K562 (cell line): Measurements from ENCODE around the gene FGR. TPM values are rescaled to one million over a fixed set of nuclear protein-coding genes. Genes with fewer than 3 reads are reported as not detected.

ENCODE experiments used
- GABPA ChIP-seq: fragments of 200-800 bp; sonication (Bioruptor generic); conservative IDR thresholded peaks from 2 replicates; pipeline ENCODE4 v1.6.1; 2016; ENCODE audit warnings: low read depth, missing genetic modification characterization, missing compliant biosample characterization
- GTF2A2 ChIP-seq: IDR thresholded peaks from 2 replicates; pipeline ENCODE4 v1.6.1; 2016; ENCODE audit warnings: mild to moderate bottlenecking, missing genetic modification characterization, missing compliant biosample characterization
- HMGN3 ChIP-seq: IDR thresholded peaks from 2 replicates; pipeline ENCODE4 v1.6.1; 2011; ENCODE audit warnings: borderline replicate concordance, low read depth, mild to moderate bottlenecking, mixed read lengths, low read length; ENCODE audit not compliant: insufficient read length; ENCODE audit errors: extremely low read depth
- MED1 ChIP-seq: sonication (generic); formaldehyde crosslinking; IDR thresholded peaks from 2 replicates; pipeline ENCODE4 v1.8.1; 2023; ENCODE audit warnings: missing genetic modification reagents, borderline replicate concordance
- MYNN ChIP-seq, 2 experiments: sonication (generic); formaldehyde crosslinking in 1 of 2; IDR thresholded peaks; 2 replicates each; pipeline versions ENCODE4 v1.5.0 to v1.6.1; 2016 to 2020; ENCODE audit warnings: antibody characterized with exemption in 1 of 2, missing genetic modification reagents in 1 of 2
- PCBP1 ChIP-seq: fragments of 200-400 bp; formaldehyde crosslinking; IDR thresholded peaks from 2 replicates; pipeline ENCODE4 v1.6.1; 2018; ENCODE audit warnings: mild to moderate bottlenecking, low read depth, low read length; ENCODE audit not compliant: poor library complexity, severe bottlenecking
- POLR2G ChIP-seq: fragments of 200-400 bp; formaldehyde crosslinking; IDR thresholded peaks from 2 replicates; pipeline ENCODE4 v1.6.1; 2017; ENCODE audit warnings: low read depth, mild to moderate bottlenecking, antibody characterized with exemption, low read length, moderate library complexity
- SMARCC2 ChIP-seq: fragments of 450-650 bp; IDR thresholded peaks from 2 replicates; pipeline ENCODE4 v1.6.1; 2017; ENCODE audit warnings: antibody characterized with exemption, moderate library complexity, mild to moderate bottlenecking, low read depth
- ZSCAN32 ChIP-seq: fragments of 450-650 bp; formaldehyde crosslinking; IDR thresholded peaks from 2 replicates; pipeline ENCODE4 v1.4.0; 2020; ENCODE audit warnings: mild to moderate bottlenecking, moderate library complexity
- polyA plus RNA-seq, 8 experiments: library from polyadenylated mRNA; depleted of rRNA in 4 of 8; stranded (reverse) in 5 of 8; unstranded in 3 of 8; fragments of >200 nt; fragmentation: Nextera tagmentation in 2 of 8; fragmentation: Illumina TruSeq in 1 of 8; extraction: Ambion mirVana in 2 of 8; extraction: Trizol in 1 of 8; gene quantifications; 2 replicates each; pipeline versions ENCODE4 v1.2.1 to v1.2.3, GENCODE V29; 2011 to 2014; ENCODE audit warnings: inconsistent platforms in 1 of 8, missing spikeins in 1 of 8
- total RNA-seq, 7 experiments: library from RNA; depleted of rRNA in 6 of 7; stranded (reverse); fragments of >200 nt in 6 of 7; fragmentation: Illumina TruSeq in 2 of 7; extraction: Trizol in 2 of 7; gene quantifications; 2 replicates each; pipeline versions ENCODE4 v1.2.1 to v1.2.3, GENCODE V29; 2011 to 2021; ENCODE audit warnings: low replicate concordance in 1 of 7
- TF ChIP-seq, protein P1 (sequence below): fragments of 250-450 bp; sonication (Bioruptor Pico); IDR thresholded peaks from 2 replicates; pipeline ENCODE4 v1.8.0; 2021; ENCODE audit warnings: borderline replicate concordance, mild to moderate bottlenecking, moderate library complexity; ENCODE audit not compliant: poor library complexity, severe bottlenecking
- TF ChIP-seq, protein P2 (sequence below): sonication (generic); formaldehyde crosslinking; IDR thresholded peaks from 2 replicates; pipeline ENCODE4 v1.8.0; 2023; ENCODE audit warnings: mild to moderate bottlenecking, missing genetic modification reagents
- TF ChIP-seq, protein P3 (sequence below), 2 experiments: fragments of 450-650 bp in 1 of 2; sonication (generic) in 1 of 2; formaldehyde crosslinking in 1 of 2; IDR thresholded peaks in 1 of 2; conservative IDR thresholded peaks in 1 of 2; 2 replicates each; pipeline versions ENCODE4 v1.6.1 to v1.8.1; 2016 to 2023; ENCODE audit warnings: mild to moderate bottlenecking in 2 of 2, moderate library complexity in 2 of 2, inconsistent platforms in 1 of 2, missing genetic modification reagents in 1 of 2

Gene FGR
- total and polyA plus RNA-seq, 9 of the 15 experiments (the other 6 are each of a cell fraction or from before 2014, with no cell fraction given): 0.04 to 0.11 TPM; not detected in 7

DNA sequence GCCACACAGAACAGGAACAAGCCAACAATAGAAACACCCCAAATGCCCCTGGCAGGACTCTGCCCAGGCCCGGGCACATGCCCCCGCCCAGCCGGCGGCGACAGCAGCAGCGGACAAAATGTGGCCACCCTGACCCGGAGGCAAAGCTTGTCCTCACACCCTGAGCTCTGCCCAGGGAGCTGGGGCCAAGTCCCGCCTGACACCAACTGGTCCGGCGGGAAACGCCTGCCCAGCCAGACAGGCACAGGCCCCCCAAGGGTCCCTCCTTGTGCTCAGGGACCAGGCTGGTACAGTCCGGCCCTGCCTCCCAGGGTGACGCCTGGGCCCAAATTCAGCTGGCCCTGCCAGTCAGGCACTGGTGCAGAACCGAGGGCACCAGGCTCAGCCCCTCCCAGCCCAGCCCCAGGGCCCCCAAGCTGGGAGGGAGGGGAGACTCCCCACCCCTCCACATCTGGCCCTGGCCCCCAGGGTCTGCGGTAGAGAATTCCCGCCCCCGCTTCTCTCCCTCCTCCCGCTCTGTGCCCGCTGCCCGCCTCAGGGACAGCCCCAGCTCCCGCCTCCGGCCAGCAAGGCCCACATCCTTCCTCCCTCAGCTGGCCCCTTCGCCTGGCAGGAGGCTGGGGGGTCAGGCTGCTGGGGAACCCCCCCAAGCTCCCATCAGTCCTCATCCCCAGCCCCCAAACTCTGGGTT is 33.1 kb downstream of the FGR start (continued):
- no peak for TF ChIP-seq GTF2A2 (tag)
- TF ChIP-seq, protein P1, sequence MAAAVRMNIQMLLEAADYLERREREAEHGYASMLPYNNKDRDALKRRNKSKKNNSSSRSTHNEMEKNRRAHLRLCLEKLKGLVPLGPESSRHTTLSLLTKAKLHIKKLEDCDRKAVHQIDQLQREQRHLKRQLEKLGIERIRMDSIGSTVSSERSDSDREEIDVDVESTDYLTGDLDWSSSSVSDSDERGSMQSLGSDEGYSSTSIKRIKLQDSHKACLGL (CRISPR knock-in tag): no peak
- TF ChIP-seq PCBP1: peak; percentile 22
- peak; percentile 29 for TF ChIP-seq HMGN3
- no peak for TF ChIP-seq ZSCAN32 (CRISPR knock-in tag)
- no peak for TF ChIP-seq SMARCC2
- TF ChIP-seq, protein P2, sequence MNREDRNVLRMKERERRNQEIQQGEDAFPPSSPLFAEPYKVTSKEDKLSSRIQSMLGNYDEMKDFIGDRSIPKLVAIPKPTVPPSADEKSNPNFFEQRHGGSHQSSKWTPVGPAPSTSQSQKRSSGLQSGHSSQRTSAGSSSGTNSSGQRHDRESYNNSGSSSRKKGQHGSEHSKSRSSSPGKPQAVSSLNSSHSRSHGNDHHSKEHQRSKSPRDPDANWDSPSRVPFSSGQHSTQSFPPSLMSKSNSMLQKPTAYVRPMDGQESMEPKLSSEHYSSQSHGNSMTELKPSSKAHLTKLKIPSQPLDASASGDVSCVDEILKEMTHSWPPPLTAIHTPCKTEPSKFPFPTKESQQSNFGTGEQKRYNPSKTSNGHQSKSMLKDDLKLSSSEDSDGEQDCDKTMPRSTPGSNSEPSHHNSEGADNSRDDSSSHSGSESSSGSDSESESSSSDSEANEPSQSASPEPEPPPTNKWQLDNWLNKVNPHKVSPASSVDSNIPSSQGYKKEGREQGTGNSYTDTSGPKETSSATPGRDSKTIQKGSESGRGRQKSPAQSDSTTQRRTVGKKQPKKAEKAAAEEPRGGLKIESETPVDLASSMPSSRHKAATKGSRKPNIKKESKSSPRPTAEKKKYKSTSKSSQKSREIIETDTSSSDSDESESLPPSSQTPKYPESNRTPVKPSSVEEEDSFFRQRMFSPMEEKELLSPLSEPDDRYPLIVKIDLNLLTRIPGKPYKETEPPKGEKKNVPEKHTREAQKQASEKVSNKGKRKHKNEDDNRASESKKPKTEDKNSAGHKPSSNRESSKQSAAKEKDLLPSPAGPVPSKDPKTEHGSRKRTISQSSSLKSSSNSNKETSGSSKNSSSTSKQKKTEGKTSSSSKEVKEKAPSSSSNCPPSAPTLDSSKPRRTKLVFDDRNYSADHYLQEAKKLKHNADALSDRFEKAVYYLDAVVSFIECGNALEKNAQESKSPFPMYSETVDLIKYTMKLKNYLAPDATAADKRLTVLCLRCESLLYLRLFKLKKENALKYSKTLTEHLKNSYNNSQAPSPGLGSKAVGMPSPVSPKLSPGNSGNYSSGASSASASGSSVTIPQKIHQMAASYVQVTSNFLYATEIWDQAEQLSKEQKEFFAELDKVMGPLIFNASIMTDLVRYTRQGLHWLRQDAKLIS (CRISPR knock-in tag): no peak
- TF ChIP-seq POLR2G: 0 out of 2 replicates have a peak, but pooled peaks have one; percentile 13
- TF ChIP-seq MED1 (CRISPR knock-in tag): no peak
- TF ChIP-seq MYNN (IDR thresholded peaks at IDR 0.05): no peak
- no peak for TF ChIP-seq MYNN (CRISPR knock-in tag; IDR thresholded peaks at IDR 0.05)
- TF ChIP-seq GABPA (tag): no peak
- TF ChIP-seq, protein P3, sequence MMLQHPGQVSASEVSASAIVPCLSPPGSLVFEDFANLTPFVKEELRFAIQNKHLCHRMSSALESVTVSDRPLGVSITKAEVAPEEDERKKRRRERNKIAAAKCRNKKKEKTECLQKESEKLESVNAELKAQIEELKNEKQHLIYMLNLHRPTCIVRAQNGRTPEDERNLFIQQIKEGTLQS (IDR thresholded peaks at IDR 0.05): no peak
- TF ChIP-seq, protein P3 (CRISPR knock-in tag; conservative IDR thresholded peaks at IDR 0.05): no peak
